ENCODE results near the gene DTX1.

DTX1 gene

GRCh38 chr12:113077859-113078255 lies 21.3 kb downstream of the DTX1 start:
- Histone ChIP-seq H3K27me3 (ENCODE audit: control insufficient read depth, insufficient read depth, low read length) (peaks cover 42% of the 10 kb centered on the region), H3K4me3 (ENCODE audit: low read depth, low read length) (peak overlapping the region; percentile 74), H3K4me1 (ENCODE audit: control insufficient read depth, insufficient read depth, low read length) (peaks cover 2% of the 10 kb centered on the region), H3K9me3 (ENCODE audit: control insufficient read depth, insufficient read depth, low read length) (no peaks in the 10 kb centered on the region), H3K9ac (ENCODE audit: low read depth, low read length) (no peak overlapping the region), H3K36me3 (ENCODE audit: control insufficient read depth, insufficient read depth, low read length) (no peaks in the 10 kb centered on the region)

GRCh38 chr12:113081873-113082272 lies 25.3 kb downstream of the DTX1 start:
- Histone ChIP-seq H3K9me3 (ENCODE audit: control insufficient read depth, insufficient read depth, low read length) (no peaks in the 10 kb centered on the region), H3K4me1 (ENCODE audit: control insufficient read depth, insufficient read depth, low read length) (peaks cover 4% of the 10 kb centered on the region), H3K27me3 (ENCODE audit: control insufficient read depth, insufficient read depth, low read length) (peaks cover 26% of the 10 kb centered on the region), H3K36me3 (ENCODE audit: control insufficient read depth, insufficient read depth, low read length) (no peaks in the 10 kb centered on the region), H3K4me3 (ENCODE audit: low read depth, low read length) (no peak overlapping the region), H3K9ac (ENCODE audit: low read depth, low read length) (no peak overlapping the region)

GRCh38 chr12:113082486-113083148 lies 26.1 kb downstream of the DTX1 start:
- no peaks in the 10 kb centered on the region for H3K9me3 ChIP-seq (ENCODE audit: control insufficient read depth, insufficient read depth, low read length)
- H3K27me3 ChIP-seq (ENCODE audit: control insufficient read depth, insufficient read depth, low read length), result peaks cover 19% of the 10 kb centered on the region
- H3K4me1 ChIP-seq (ENCODE audit: control insufficient read depth, insufficient read depth, low read length), result peaks cover 7% of the 10 kb centered on the region
- H3K4me3 ChIP-seq (ENCODE audit: low read depth, low read length), result no peak overlapping the region
- H3K36me3 ChIP-seq (ENCODE audit: control insufficient read depth, insufficient read depth, low read length), result no peaks in the 10 kb centered on the region
- H3K9ac ChIP-seq (ENCODE audit: low read depth, low read length), result no peak overlapping the region

GRCh38 chr12:113083863-113084435 lies 27.4 kb downstream of the DTX1 start:
- H3K4me1 ChIP-seq (ENCODE audit: control insufficient read depth, insufficient read depth, low read length), result peaks cover 5% of the 10 kb centered on the region
- H3K9me3 ChIP-seq (ENCODE audit: control insufficient read depth, insufficient read depth, low read length), result no peaks in the 10 kb centered on the region
- H3K4me3 ChIP-seq (ENCODE audit: low read depth, low read length), result no peak overlapping the region
- no peak overlapping the region for H3K9ac ChIP-seq (ENCODE audit: low read depth, low read length)
- H3K27me3 ChIP-seq (ENCODE audit: control insufficient read depth, insufficient read depth, low read length), result peaks cover 8% of the 10 kb centered on the region
- H3K36me3 ChIP-seq (ENCODE audit: control insufficient read depth, insufficient read depth, low read length), result peaks cover under 1% of the 10 kb centered on the region

- Histone ChIP-seq H3K4me3 (ENCODE audit: low read depth, low read length) (no peak overlapping the region), H3K36me3 (ENCODE audit: control insufficient read depth, insufficient read depth, low read length) (peaks cover 3% of the 10 kb centered on the region), H3K4me1 (ENCODE audit: control insufficient read depth, insufficient read depth, low read length) (peaks cover 5% of the 10 kb centered on the region), H3K9me3 (ENCODE audit: control insufficient read depth, insufficient read depth, low read length) (no peaks in the 10 kb centered on the region), H3K27me3 (ENCODE audit: control insufficient read depth, insufficient read depth, low read length) (no peaks in the 10 kb centered on the region), H3K9ac (ENCODE audit: low read depth, low read length) (no peak overlapping the region)
These were observed 30.0 kb downstream of the DTX1 start for GRCh38 chr12:113086249-113087164.

GRCh38 chr12:113087193-113087592 lies 30.7 kb downstream of the DTX1 start:
- H3K9me3 ChIP-seq (ENCODE audit: control insufficient read depth, insufficient read depth, low read length), result no peaks in the 10 kb centered on the region
- H3K27me3 ChIP-seq (ENCODE audit: control insufficient read depth, insufficient read depth, low read length), result peaks cover 3% of the 10 kb centered on the region
- H3K4me1 ChIP-seq (ENCODE audit: control insufficient read depth, insufficient read depth, low read length), result peaks cover 5% of the 10 kb centered on the region
- no peak overlapping the region for H3K4me3 ChIP-seq (ENCODE audit: low read depth, low read length)
- peaks cover 3% of the 10 kb centered on the region for H3K36me3 ChIP-seq (ENCODE audit: control insufficient read depth, insufficient read depth, low read length)
- no peak overlapping the region for H3K9ac ChIP-seq (ENCODE audit: low read depth, low read length)

- H3K36me3 ChIP-seq (ENCODE audit: control insufficient read depth, insufficient read depth, low read length), result peaks cover 3% of the 10 kb centered on the region
- no peak overlapping the region for H3K4me3 ChIP-seq (ENCODE audit: low read depth, low read length)
- H3K9ac ChIP-seq (ENCODE audit: low read depth, low read length), result no peak overlapping the region
- H3K4me1 ChIP-seq (ENCODE audit: control insufficient read depth, insufficient read depth, low read length), result peaks cover 5% of the 10 kb centered on the region
- H3K9me3 ChIP-seq (ENCODE audit: control insufficient read depth, insufficient read depth, low read length), result no peaks in the 10 kb centered on the region
- peaks cover 4% of the 10 kb centered on the region for H3K27me3 ChIP-seq (ENCODE audit: control insufficient read depth, insufficient read depth, low read length)
These were observed 31.5 kb downstream of the DTX1 start for GRCh38 chr12:113088037-113088436.

- Histone ChIP-seq H3K4me3 (ENCODE audit: low read depth, low read length) (no peak overlapping the region), H3K36me3 (ENCODE audit: control insufficient read depth, insufficient read depth, low read length) (peaks cover 3% of the 10 kb centered on the region), H3K27me3 (ENCODE audit: control insufficient read depth, insufficient read depth, low read length) (peaks cover 4% of the 10 kb centered on the region), H3K9me3 (ENCODE audit: control insufficient read depth, insufficient read depth, low read length) (no peaks in the 10 kb centered on the region), H3K9ac (ENCODE audit: low read depth, low read length) (no peak overlapping the region), H3K4me1 (ENCODE audit: control insufficient read depth, insufficient read depth, low read length) (peaks cover 5% of the 10 kb centered on the region)
These were observed 32.6 kb downstream of the DTX1 start for GRCh38 chr12:113088971-113089756.

- Histone ChIP-seq H3K27me3 (ENCODE audit: control insufficient read depth, insufficient read depth, low read length) (peaks cover 4% of the 10 kb centered on the region), H3K36me3 (ENCODE audit: control insufficient read depth, insufficient read depth, low read length) (peaks cover 3% of the 10 kb centered on the region), H3K9me3 (ENCODE audit: control insufficient read depth, insufficient read depth, low read length) (no peaks in the 10 kb centered on the region), H3K9ac (ENCODE audit: low read depth, low read length) (no peak overlapping the region), H3K4me1 (ENCODE audit: control insufficient read depth, insufficient read depth, low read length) (peaks cover 5% of the 10 kb centered on the region), H3K4me3 (ENCODE audit: low read depth, low read length) (no peak overlapping the region)
These were observed 33.3 kb downstream of the DTX1 start for GRCh38 chr12:113089839-113090238.

GRCh38 chr12:113090740-113091139 lies 34.2 kb downstream of the DTX1 start:
- H3K9me3 ChIP-seq (ENCODE audit: control insufficient read depth, insufficient read depth, low read length), result no peaks in the 10 kb centered on the region
- H3K36me3 ChIP-seq (ENCODE audit: control insufficient read depth, insufficient read depth, low read length), result peaks cover 3% of the 10 kb centered on the region
- peaks cover 5% of the 10 kb centered on the region for H3K4me1 ChIP-seq (ENCODE audit: control insufficient read depth, insufficient read depth, low read length)
- H3K27me3 ChIP-seq (ENCODE audit: control insufficient read depth, insufficient read depth, low read length), result peaks cover 4% of the 10 kb centered on the region
- no peak overlapping the region for H3K4me3 ChIP-seq (ENCODE audit: low read depth, low read length)
- no peak overlapping the region for H3K9ac ChIP-seq (ENCODE audit: low read depth, low read length)

- H3K36me3 ChIP-seq (ENCODE audit: control insufficient read depth, insufficient read depth, low read length), result peaks cover 3% of the 10 kb centered on the region
- H3K4me1 ChIP-seq (ENCODE audit: control insufficient read depth, insufficient read depth, low read length), result peaks cover 3% of the 10 kb centered on the region
- H3K9me3 ChIP-seq (ENCODE audit: control insufficient read depth, insufficient read depth, low read length), result no peaks in the 10 kb centered on the region
- no peak overlapping the region for H3K4me3 ChIP-seq (ENCODE audit: low read depth, low read length)
- H3K27me3 ChIP-seq (ENCODE audit: control insufficient read depth, insufficient read depth, low read length), result peaks cover 4% of the 10 kb centered on the region
- H3K9ac ChIP-seq (ENCODE audit: low read depth, low read length), result no peak overlapping the region
These were observed 35.0 kb downstream of the DTX1 start for GRCh38 chr12:113091506-113091905.

Data from iPS-15b (cell line).